Breast epithelium (tissue), 3 donors: ENCODE data around the gene SEMA4F.

Source experiments
- POLR2AphosphoS5 ChIP-seq, 3 donors: sonication (generic); formaldehyde crosslinking; IDR thresholded peaks; one replicate each; pipeline ENCODE4 v1.6.1; 2017; ENCODE audit warnings: antibody characterized with exemption in 3 of 3
- TF ChIP-seq, protein P1 (sequence below), 3 donors: fragments of 450-650 bp; IDR thresholded peaks; one replicate each; pipeline ENCODE4 v1.5.1; 2016 to 2017; ENCODE audit warnings: antibody characterized with exemption in 3 of 3, mild to moderate bottlenecking in 3 of 3, moderate library complexity in 3 of 3

DNA sequence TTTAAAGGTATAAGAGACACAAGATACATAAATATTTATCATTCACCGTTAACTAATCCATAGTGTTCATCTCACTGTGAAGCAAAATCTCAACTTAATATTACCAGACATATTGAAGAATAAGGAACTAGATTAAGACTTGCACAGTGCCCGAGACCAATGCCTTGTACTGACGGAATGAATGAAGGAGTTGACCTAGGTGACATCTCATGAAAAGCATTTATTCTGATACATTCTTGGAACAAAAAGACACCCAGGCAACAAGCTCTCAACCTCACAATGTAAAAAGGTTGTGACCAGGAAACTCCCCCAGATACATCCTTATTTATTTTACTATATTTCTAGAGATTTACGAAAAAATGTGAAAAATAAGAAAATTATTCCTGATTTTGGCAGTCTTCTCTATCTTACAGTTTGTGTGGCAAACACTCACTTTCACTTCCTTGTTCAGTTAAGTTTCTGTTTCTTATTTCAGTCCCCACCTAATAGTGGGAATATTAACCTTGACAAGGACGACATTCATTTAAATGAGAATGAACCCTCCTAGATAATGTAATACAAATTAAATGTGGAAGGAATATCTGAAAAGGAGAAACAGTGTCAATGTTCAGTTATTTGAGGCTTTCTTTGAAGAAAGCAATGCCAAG is 34.3 kb upstream of the SEMA4F start:
- TF ChIP-seq, protein P1, sequence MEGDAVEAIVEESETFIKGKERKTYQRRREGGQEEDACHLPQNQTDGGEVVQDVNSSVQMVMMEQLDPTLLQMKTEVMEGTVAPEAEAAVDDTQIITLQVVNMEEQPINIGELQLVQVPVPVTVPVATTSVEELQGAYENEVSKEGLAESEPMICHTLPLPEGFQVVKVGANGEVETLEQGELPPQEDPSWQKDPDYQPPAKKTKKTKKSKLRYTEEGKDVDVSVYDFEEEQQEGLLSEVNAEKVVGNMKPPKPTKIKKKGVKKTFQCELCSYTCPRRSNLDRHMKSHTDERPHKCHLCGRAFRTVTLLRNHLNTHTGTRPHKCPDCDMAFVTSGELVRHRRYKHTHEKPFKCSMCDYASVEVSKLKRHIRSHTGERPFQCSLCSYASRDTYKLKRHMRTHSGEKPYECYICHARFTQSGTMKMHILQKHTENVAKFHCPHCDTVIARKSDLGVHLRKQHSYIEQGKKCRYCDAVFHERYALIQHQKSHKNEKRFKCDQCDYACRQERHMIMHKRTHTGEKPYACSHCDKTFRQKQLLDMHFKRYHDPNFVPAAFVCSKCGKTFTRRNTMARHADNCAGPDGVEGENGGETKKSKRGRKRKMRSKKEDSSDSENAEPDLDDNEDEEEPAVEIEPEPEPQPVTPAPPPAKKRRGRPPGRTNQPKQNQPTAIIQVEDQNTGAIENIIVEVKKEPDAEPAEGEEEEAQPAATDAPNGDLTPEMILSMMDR (IDR thresholded peaks at IDR 0.05) = no peak
- TF ChIP-seq POLR2AphosphoS5 (IDR thresholded peaks at IDR 0.05) = no peak
